Left renal cortex interstitium (tissue), 4 donors: ENCODE measurements around the gene RNF31. TPM values are rescaled to one million over a fixed set of nuclear protein-coding genes. Genes with fewer than 3 reads are reported as not detected.
A peak's percentile ranks its signal among the peaks of the same experiment; 100 is the strongest.

Experiments used
- DNase-seq, 4 donors: peaks; one replicate each; pipeline ENCODE4 v3.0.0-alpha.2; 2013; ENCODE audit warnings: low read depth in 4 of 4, low spot score in 2 of 4, missing footprints in 1 of 4
- polyA plus RNA-seq, 4 donors: library from polyadenylated mRNA; unstranded; fragments of 120-200 nt; gene quantifications; one replicate each; pipeline ENCODE4 v1.2.1, GENCODE V29; 2013; ENCODE audit not compliant: insufficient read length in 4 of 4

Gene RNF31
- polyA plus RNA-seq, 4 donors: 43.6 to 60.2 (median 57.7) TPM

GRCh38 chr14:24179294-24179960 lies 32.1 kb downstream of the RNF31 start:
- DNase-seq: no peak

GRCh38 chr14:24179961-24180796 lies 32.9 kb downstream of the RNF31 start:
- no peak for DNase-seq

GRCh38 chr14:24181371-24182077 lies 34.2 kb downstream of the RNF31 start:
- no peak for DNase-seq

GRCh38 chr14:24182110-24182882 lies 35.0 kb downstream of the RNF31 start:
- DNase-seq: no peak

- DNase-seq: no peak
Measured at GRCh38 chr14:24183014-24183481, 35.8 kb downstream of the RNF31 start.

GRCh38 chr14:24184104-24184970 lies 37.0 kb downstream of the RNF31 start:
- no peak for DNase-seq

- no peak for DNase-seq
Measured at GRCh38 chr14:24185026-24185425, 37.7 kb downstream of the RNF31 start.

- DNase-seq: no peak
Measured at GRCh38 chr14:24185741-24186140, 38.4 kb downstream of the RNF31 start.

GRCh38 chr14:24186831-24187538 lies 39.7 kb downstream of the RNF31 start:
- no peak for DNase-seq

GRCh38 chr14:24187539-24187915 lies 40.2 kb downstream of the RNF31 start:
- no peak for DNase-seq

- peak in 3 of 4 donors; percentile 83 to 95 (median 87) for DNase-seq
Measured at GRCh38 chr14:24188251-24189058, 41.2 kb downstream of the RNF31 start, which contains the start of gene IPO4. TSS of gene IPO4 (minus strand) at chr14:24188816. CDS start at chr14:24188787, 29 bp downstream.

- no peak for DNase-seq
Measured at GRCh38 chr14:24189059-24189375, 41.7 kb downstream of the RNF31 start.

GRCh38 chr14:24189460-24189859 lies 42.2 kb downstream of the RNF31 start:
- no peak for DNase-seq

GRCh38 chr14:24190416-24190815 lies 43.1 kb downstream of the RNF31 start:
- no peak for DNase-seq

GRCh38 chr14:24192933-24193332 lies 45.6 kb downstream of the RNF31 start:
- DNase-seq: no peak

GRCh38 chr14:24194186-24194872 lies 47.0 kb downstream of the RNF31 start:
- no peak for DNase-seq

GRCh38 chr14:24194873-24195185 lies 47.5 kb downstream of the RNF31 start:
- DNase-seq: no peak
